HEK293 (cell line): ENCODE measurements around the gene CCDC195.
A peak's percentile ranks its signal among the peaks of the same experiment; 100 is the strongest.

ENCODE experiments used
- CTCF ChIA-PET: fragments of 350-600 bp; formaldehyde crosslinking; extraction: SDS; loops from one replicate; lab custom pipeline; 2021; ENCODE audit warnings: antibody characterized with exemption; lab: Yijun Ruan, JAX
- POLR2A ChIA-PET: fragments of 300-600 bp; formaldehyde crosslinking; extraction: SDS; loops from one replicate; lab custom pipeline; 2020; ENCODE audit warnings: antibody characterized with exemption, inconsistent platforms; lab: Yijun Ruan, JAX
- H3K27ac ChIP-seq: fragments of 200-500 bp; sonication (Bioruptor generic); 2 replicates; pipeline ENCODE4 v1.5.1; 2014; ENCODE audit warnings: low read depth, low read length, control low read depth, inconsistent platforms; ENCODE audit errors: extremely low read depth
- H3K36me3 ChIP-seq, 2 experiments: fragments of 200-500 bp in 1 of 2; sonication (Bioruptor generic) in 1 of 2; 1 replicate in 1 of 2; 2 replicates in 1 of 2; pipeline ENCODE4 v1.5.1; 2014 to 2017; ENCODE audit warnings: inconsistent platforms in 2 of 2, low read length in 2 of 2; ENCODE audit not compliant: control insufficient read depth in 2 of 2, insufficient read depth in 1 of 2
- H3K4me1 ChIP-seq: fragments of 200-500 bp; sonication (Bioruptor generic); 2 replicates; pipeline ENCODE4 v1.5.1; 2014; ENCODE audit warnings: mild to moderate bottlenecking, low read length, inconsistent platforms; ENCODE audit not compliant: control insufficient read depth, insufficient read depth
- H3K4me3 ChIP-seq: 2 replicates; pipeline ENCODE4 v1.5.1; 2011; ENCODE audit warnings: low read depth, mild to moderate bottlenecking, control low read depth, low read length, moderate library complexity
- H3K9me3 ChIP-seq: fragments of 200-500 bp; sonication (Bioruptor generic); 2 replicates; pipeline ENCODE4 v1.5.1; 2014; ENCODE audit warnings: low read depth, low read length, inconsistent platforms; ENCODE audit not compliant: control insufficient read depth, insufficient read depth
- HOXA7 ChIP-seq: sonication (generic); formaldehyde crosslinking; IDR thresholded peaks from 2 replicates; pipeline ENCODE4 v1.8.1; 2022; ENCODE audit warnings: missing genetic modification reagents, borderline replicate concordance
- MYNN ChIP-seq: fragments of 450-650 bp; formaldehyde crosslinking; IDR thresholded peaks from 2 replicates; pipeline ENCODE4 v1.5.1; 2016; ENCODE audit warnings: missing biosample characterization, missing genetic modification characterization, borderline replicate concordance
- MZF1 ChIP-seq: fragments of 450-650 bp; formaldehyde crosslinking; IDR thresholded peaks from 2 replicates; pipeline ENCODE4 v1.5.1; 2017; ENCODE audit warnings: missing biosample characterization, missing genetic modification characterization, borderline replicate concordance
- TCF7L2 ChIP-seq: IDR thresholded peaks from 2 replicates; pipeline ENCODE4 v1.6.1; 2011; ENCODE audit warnings: low read depth, mild to moderate bottlenecking, inconsistent platforms, low read length, moderate library complexity, borderline replicate concordance
- YY1 ChIP-seq: fragments of 450-650 bp; formaldehyde crosslinking; IDR thresholded peaks from 2 replicates; pipeline ENCODE4 v1.5.1; 2018; ENCODE audit warnings: missing biosample characterization, missing genetic modification characterization
- ZEB2 ChIP-seq: fragments of 450-650 bp; formaldehyde crosslinking; IDR thresholded peaks from 2 replicates; pipeline ENCODE4 v1.5.1; 2016; ENCODE audit warnings: missing biosample characterization, missing genetic modification characterization
- ZFP37 ChIP-seq: fragments of 450-650 bp; formaldehyde crosslinking; IDR thresholded peaks from 2 replicates; pipeline ENCODE4 v1.5.1; 2016; ENCODE audit warnings: missing biosample characterization, missing genetic modification characterization
- ZNF138 ChIP-seq: fragments of 450-650 bp; formaldehyde crosslinking; IDR thresholded peaks from 2 replicates; pipeline ENCODE4 v1.5.1; 2016; ENCODE audit warnings: missing biosample characterization, missing genetic modification characterization, borderline replicate concordance
- ZNF146 ChIP-seq: fragments of 450-650 bp; formaldehyde crosslinking; IDR thresholded peaks from 2 replicates; pipeline ENCODE4 v1.5.1; 2016; ENCODE audit warnings: missing biosample characterization, missing genetic modification characterization
- ZNF174 ChIP-seq: fragments of 450-650 bp; formaldehyde crosslinking; IDR thresholded peaks from 2 replicates; pipeline ENCODE4 v1.5.0; 2017; ENCODE audit warnings: missing biosample characterization, mild to moderate bottlenecking, missing genetic modification characterization
- ZNF223 ChIP-seq: fragments of 450-650 bp; formaldehyde crosslinking; IDR thresholded peaks from 2 replicates; pipeline ENCODE4 v1.5.1; 2016; ENCODE audit warnings: missing biosample characterization, missing genetic modification characterization
- ZNF239 ChIP-seq: fragments of 450-650 bp; formaldehyde crosslinking; IDR thresholded peaks from 2 replicates; pipeline ENCODE4 v1.5.1; 2016; ENCODE audit warnings: missing biosample characterization, missing genetic modification characterization
- ZNF302 ChIP-seq: fragments of 450-650 bp; formaldehyde crosslinking; IDR thresholded peaks from 2 replicates; pipeline ENCODE4 v1.5.1; 2016; ENCODE audit warnings: missing biosample characterization, missing genetic modification characterization, low read depth
- ZNF37A ChIP-seq: fragments of 450-650 bp; IDR thresholded peaks from 2 replicates; pipeline ENCODE4 v1.5.1; 2018; ENCODE audit warnings: missing biosample characterization, missing genetic modification characterization
- ZNF394 ChIP-seq: fragments of 450-650 bp; formaldehyde crosslinking; IDR thresholded peaks from 2 replicates; pipeline ENCODE4 v1.5.1; 2016; ENCODE audit warnings: missing biosample characterization, missing genetic modification characterization, mild to moderate bottlenecking, moderate library complexity, borderline replicate concordance
- ZNF558 ChIP-seq: fragments of 450-650 bp; formaldehyde crosslinking; IDR thresholded peaks from 2 replicates; pipeline ENCODE4 v1.5.1; 2016; ENCODE audit warnings: missing biosample characterization, missing genetic modification characterization
- ZNF585B ChIP-seq: fragments of 450-650 bp; formaldehyde crosslinking; IDR thresholded peaks from 2 replicates; pipeline ENCODE4 v1.5.1; 2016; ENCODE audit warnings: missing biosample characterization, missing genetic modification characterization
- ZNF660 ChIP-seq: fragments of 450-650 bp; IDR thresholded peaks from 2 replicates; pipeline ENCODE4 v1.5.1; 2018; ENCODE audit warnings: missing biosample characterization, mild to moderate bottlenecking, missing genetic modification characterization
- TF ChIP-seq, protein P1 (sequence below): fragments of 450-650 bp; formaldehyde crosslinking; IDR thresholded peaks from 2 replicates; pipeline ENCODE4 v1.5.1; 2017; ENCODE audit warnings: missing biosample characterization, mild to moderate bottlenecking, missing genetic modification characterization, moderate library complexity
- TF ChIP-seq, protein P2 (sequence below): fragments of 450-650 bp; formaldehyde crosslinking; IDR thresholded peaks from 2 replicates; pipeline ENCODE4 v1.5.1; 2016; ENCODE audit warnings: missing biosample characterization, missing genetic modification characterization
- TF ChIP-seq, protein P3 (sequence below): fragments of 450-650 bp; formaldehyde crosslinking; IDR thresholded peaks from 2 replicates; pipeline ENCODE4 v1.5.1; 2016; ENCODE audit warnings: missing biosample characterization, missing genetic modification characterization
- TF ChIP-seq, protein P4 (sequence below): fragments of 450-650 bp; formaldehyde crosslinking; IDR thresholded peaks from 2 replicates; pipeline ENCODE4 v1.5.1; 2016; ENCODE audit warnings: missing biosample characterization, missing genetic modification characterization, low read depth
- TF ChIP-seq, protein P5 (sequence below): fragments of 450-650 bp; IDR thresholded peaks from 2 replicates; pipeline ENCODE4 v1.5.1; 2018; ENCODE audit warnings: missing biosample characterization, missing genetic modification characterization

The CCDC195 gene

DNA sequence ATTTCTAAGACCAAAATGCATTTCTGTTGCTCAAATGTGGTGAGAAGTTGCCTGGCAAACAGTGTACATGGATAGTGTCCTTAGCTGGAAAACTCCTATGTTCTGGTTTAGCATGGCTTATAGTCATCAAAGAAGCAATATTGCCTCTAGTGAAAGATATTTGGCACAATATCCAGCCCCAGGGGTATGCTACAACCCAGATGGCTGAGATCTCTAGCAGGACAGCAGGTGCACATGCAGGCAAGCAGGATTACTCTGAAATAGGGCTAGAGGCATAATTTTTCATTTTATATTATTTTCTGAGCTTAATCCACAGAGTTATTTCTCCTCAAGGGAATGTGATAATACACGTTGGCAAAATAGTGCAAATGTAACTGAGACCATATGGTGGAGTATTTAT is 34.0 kb downstream of the CCDC195 start (continued):
- no peak for TF ChIP-seq ZNF174 (tag by site-specific recombination)

DNA sequence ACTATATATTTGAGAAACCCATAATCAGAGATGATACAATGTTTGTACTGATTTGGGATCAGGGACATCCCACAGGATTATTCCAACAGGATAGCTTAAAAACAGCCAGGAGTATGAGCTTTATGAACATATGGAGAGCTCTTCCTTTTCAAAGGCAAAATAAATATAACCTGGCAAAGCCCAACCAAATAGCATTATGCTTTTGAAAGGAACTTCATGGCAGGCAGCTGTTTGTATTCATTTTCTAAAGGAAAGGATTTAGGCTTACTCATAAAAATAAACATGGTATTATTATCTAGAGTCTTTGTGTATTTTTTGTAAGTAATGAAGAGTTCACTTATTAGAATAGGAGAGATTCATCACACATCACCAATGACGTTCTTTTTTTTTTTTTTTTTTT is 44.4 kb downstream of the CCDC195 start:
- Histone ChIP-seq H3K27ac (no peak overlapping the region), H3K36me3 (no peaks in the 10 kb centered on the region), H3K9me3 (no peaks in the 10 kb centered on the region), H3K4me1 (peaks cover 12% of the 10 kb centered on the region), H3K4me3 (no peak overlapping the region)
- no peak for TF ChIP-seq ZNF239
- TF ChIP-seq, protein P1, sequence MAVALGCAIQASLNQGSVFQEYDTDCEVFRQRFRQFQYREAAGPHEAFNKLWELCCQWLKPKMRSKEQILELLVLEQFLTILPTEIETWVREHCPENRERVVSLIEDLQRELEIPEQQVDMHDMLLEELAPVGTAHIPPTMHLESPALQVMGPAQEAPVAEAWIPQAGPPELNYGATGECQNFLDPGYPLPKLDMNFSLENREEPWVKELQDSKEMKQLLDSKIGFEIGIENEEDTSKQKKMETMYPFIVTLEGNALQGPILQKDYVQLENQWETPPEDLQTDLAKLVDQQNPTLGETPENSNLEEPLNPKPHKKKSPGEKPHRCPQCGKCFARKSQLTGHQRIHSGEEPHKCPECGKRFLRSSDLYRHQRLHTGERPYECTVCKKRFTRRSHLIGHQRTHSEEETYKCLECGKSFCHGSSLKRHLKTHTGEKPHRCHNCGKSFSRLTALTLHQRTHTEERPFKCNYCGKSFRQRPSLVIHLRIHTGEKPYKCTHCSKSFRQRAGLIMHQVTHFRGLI (tag by site-specific recombination): peak; percentile 93
- POLR2A ChIA-PET: no interaction called here
- CTCF ChIA-PET: no interaction called here

DNA sequence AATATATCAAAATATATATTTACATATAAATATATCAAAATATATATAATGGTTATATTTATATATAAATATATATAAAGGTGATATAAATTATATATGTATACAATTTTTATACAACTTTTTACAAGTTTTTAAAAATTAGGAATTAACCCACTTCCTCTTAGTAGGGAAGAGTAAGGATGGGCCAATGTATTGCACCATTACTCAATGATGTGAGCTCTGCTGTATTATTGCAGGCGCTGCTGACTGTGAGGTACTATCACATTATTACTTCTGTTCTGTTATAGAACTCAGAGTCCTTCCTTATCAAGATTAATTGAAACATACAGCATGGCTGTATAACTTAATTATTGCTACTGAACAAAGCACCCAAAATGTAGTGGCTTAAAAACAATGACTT is 46.0 kb downstream of the CCDC195 start:
- ChIA-PET POLR2A (no interaction called here), CTCF (interaction anchor here (0.6 to 1.5 kb wide), 4 partner anchors 20 to 444 kb away, joined by 4 to 5 read pairs (median 4); no protein-coding TSS in a partner anchor)
- no peaks in the 10 kb centered on the region for H3K9me3 ChIP-seq

DNA sequence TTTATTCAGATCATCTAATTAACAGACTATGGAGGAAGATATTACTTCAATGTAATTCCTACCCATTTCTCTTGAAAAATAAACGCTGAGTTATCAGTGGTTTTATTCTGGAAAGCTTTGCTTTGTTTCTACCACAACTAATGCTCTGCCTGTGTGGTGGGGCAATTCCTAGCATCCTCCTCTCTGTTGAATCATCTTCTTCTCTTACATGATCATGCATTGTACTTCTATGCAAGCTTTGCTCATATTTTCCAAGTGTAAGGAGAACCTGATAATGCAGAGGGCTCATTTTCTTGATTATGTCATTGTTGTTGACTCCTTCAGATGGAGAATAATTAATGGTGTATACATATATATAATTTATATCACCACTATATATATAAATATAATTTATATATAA is 46.7 kb downstream of the CCDC195 start:
- TF ChIP-seq, protein P2, sequence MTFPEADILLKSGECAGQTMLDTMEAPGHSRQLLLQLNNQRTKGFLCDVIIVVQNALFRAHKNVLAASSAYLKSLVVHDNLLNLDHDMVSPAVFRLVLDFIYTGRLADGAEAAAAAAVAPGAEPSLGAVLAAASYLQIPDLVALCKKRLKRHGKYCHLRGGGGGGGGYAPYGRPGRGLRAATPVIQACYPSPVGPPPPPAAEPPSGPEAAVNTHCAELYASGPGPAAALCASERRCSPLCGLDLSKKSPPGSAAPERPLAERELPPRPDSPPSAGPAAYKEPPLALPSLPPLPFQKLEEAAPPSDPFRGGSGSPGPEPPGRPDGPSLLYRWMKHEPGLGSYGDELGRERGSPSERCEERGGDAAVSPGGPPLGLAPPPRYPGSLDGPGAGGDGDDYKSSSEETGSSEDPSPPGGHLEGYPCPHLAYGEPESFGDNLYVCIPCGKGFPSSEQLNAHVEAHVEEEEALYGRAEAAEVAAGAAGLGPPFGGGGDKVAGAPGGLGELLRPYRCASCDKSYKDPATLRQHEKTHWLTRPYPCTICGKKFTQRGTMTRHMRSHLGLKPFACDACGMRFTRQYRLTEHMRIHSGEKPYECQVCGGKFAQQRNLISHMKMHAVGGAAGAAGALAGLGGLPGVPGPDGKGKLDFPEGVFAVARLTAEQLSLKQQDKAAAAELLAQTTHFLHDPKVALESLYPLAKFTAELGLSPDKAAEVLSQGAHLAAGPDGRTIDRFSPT: no peak
- TF ChIP-seq ZEB2 (tag by site-specific recombination) (no peak), ZNF585B (tag by site-specific recombination) (no peak), ZNF558 (tag by site-specific recombination) (no peak), HOXA7 (CRISPR knock-in tag) (no peak), YY1 (no peak), ZNF223 (tag by site-specific recombination) (no peak), TCF7L2 (no peak), ZNF302 (no peak), ZFP37 (tag by site-specific recombination) (no peak), MZF1 (tag by site-specific recombination) (no peak), MYNN (tag by site-specific recombination) (no peak)
- TF ChIP-seq, protein P3, sequence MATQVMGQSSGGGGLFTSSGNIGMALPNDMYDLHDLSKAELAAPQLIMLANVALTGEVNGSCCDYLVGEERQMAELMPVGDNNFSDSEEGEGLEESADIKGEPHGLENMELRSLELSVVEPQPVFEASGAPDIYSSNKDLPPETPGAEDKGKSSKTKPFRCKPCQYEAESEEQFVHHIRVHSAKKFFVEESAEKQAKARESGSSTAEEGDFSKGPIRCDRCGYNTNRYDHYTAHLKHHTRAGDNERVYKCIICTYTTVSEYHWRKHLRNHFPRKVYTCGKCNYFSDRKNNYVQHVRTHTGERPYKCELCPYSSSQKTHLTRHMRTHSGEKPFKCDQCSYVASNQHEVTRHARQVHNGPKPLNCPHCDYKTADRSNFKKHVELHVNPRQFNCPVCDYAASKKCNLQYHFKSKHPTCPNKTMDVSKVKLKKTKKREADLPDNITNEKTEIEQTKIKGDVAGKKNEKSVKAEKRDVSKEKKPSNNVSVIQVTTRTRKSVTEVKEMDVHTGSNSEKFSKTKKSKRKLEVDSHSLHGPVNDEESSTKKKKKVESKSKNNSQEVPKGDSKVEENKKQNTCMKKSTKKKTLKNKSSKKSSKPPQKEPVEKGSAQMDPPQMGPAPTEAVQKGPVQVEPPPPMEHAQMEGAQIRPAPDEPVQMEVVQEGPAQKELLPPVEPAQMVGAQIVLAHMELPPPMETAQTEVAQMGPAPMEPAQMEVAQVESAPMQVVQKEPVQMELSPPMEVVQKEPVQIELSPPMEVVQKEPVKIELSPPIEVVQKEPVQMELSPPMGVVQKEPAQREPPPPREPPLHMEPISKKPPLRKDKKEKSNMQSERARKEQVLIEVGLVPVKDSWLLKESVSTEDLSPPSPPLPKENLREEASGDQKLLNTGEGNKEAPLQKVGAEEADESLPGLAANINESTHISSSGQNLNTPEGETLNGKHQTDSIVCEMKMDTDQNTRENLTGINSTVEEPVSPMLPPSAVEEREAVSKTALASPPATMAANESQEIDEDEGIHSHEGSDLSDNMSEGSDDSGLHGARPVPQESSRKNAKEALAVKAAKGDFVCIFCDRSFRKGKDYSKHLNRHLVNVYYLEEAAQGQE (tag by site-specific recombination): no peak
- TF ChIP-seq, protein P4, sequence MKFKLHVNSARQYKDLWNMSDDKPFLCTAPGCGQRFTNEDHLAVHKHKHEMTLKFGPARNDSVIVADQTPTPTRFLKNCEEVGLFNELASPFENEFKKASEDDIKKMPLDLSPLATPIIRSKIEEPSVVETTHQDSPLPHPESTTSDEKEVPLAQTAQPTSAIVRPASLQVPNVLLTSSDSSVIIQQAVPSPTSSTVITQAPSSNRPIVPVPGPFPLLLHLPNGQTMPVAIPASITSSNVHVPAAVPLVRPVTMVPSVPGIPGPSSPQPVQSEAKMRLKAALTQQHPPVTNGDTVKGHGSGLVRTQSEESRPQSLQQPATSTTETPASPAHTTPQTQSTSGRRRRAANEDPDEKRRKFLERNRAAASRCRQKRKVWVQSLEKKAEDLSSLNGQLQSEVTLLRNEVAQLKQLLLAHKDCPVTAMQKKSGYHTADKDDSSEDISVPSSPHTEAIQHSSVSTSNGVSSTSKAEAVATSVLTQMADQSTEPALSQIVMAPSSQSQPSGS (tag by site-specific recombination): no peak
- TF ChIP-seq, all 188 proteins: peak for 0
- peaks cover 12% of the 10 kb centered on the region for H3K4me1 ChIP-seq
- ChIA-PET POLR2A (no interaction called here), CTCF (no interaction called here)
- no peak overlapping the region for H3K4me3 ChIP-seq
- no peak overlapping the region for H3K27ac ChIP-seq
- H3K36me3 ChIP-seq: no peaks in the 10 kb centered on the region
- no peaks in the 10 kb centered on the region for H3K9me3 ChIP-seq

More for the DNA sequence above, 46.0 kb downstream of the CCDC195 start:
- H3K27ac ChIP-seq: no peak overlapping the region
- no peak for TF ChIP-seq ZNF394 (tag by site-specific recombination)
- no peak for TF ChIP-seq ZNF146 (tag by site-specific recombination)
- TF ChIP-seq, protein P5, sequence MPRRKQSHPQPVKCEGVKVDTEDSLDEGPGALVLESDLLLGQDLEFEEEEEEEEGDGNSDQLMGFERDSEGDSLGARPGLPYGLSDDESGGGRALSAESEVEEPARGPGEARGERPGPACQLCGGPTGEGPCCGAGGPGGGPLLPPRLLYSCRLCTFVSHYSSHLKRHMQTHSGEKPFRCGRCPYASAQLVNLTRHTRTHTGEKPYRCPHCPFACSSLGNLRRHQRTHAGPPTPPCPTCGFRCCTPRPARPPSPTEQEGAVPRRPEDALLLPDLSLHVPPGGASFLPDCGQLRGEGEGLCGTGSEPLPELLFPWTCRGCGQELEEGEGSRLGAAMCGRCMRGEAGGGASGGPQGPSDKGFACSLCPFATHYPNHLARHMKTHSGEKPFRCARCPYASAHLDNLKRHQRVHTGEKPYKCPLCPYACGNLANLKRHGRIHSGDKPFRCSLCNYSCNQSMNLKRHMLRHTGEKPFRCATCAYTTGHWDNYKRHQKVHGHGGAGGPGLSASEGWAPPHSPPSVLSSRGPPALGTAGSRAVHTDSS: no peak
- TF ChIP-seq ZNF37A: no peak
- TF ChIP-seq ZNF660 (tag by site-specific recombination): no peak
- TF ChIP-seq ZNF138: no peak
- no peaks in the 10 kb centered on the region for H3K36me3 ChIP-seq
- H3K4me3 ChIP-seq: no peak overlapping the region
- peaks cover 12% of the 10 kb centered on the region for H3K4me1 ChIP-seq
